K562 (cell line): ENCODE data around the gene WBP2NL. TPM values are rescaled to one million over a fixed set of nuclear protein-coding genes. Genes with fewer than 3 reads are reported as not detected.

ENCODE experiments used
- ATAC-seq: fragments of 200-7000 bp; cut with Tn5 transposase; 3 replicates; pipeline ENCODE4 v1.9.1; 2020; ENCODE audit warnings: moderate library complexity
- BruUV-seq: library from RNA; stranded (reverse); fragments of 400-500 nt; replicated peaks from 2 replicates; lab custom pipeline; 2021; lab: Mats Ljungman, UMichigan
- CTCF ChIA-PET: fragments of 300-600 bp; formaldehyde crosslinking; extraction: SDS; loops from one replicate; lab custom pipeline; 2021; ENCODE audit warnings: low intra/inter-chr PET ratio; lab: Yijun Ruan, JAX
- POLR2A ChIA-PET: fragments of 300-600, 350-650 bp; sonication (Branson Sonifier 250); formaldehyde crosslinking; extraction: SDS; loops from one replicate; lab custom pipeline; 2021; ENCODE audit warnings: antibody characterized with exemption, inconsistent platforms; lab: Yijun Ruan, JAX
- DNase-seq, 4 experiments: peaks; one replicate each; pipeline versions ENCODE4 v3.0.0 to v3.0.0-alpha.2; 2011 to 2018; ENCODE audit warnings: low spot score in 3 of 4, mixed read lengths in 3 of 4; ENCODE audit errors: extremely low read depth in 1 of 4
- FAIRE-seq: peaks from 2 replicates; lab custom pipeline; 2011; peaks lifted over from hg19 to GRCh38; lab: Jason Lieb, UNC
- H2AFZ ChIP-seq: 2 replicates; pipeline ENCODE4 v1.6.0; 2011; ENCODE audit warnings: low read depth, low read length, control low read depth, inconsistent platforms
- H3K27ac ChIP-seq: fragments of 200-600 bp; 3 replicates; pipeline ENCODE4 v1.8.0; 2011; ENCODE audit warnings: low read depth, mild to moderate bottlenecking, control low read depth, inconsistent platforms, low read length, moderate library complexity, mixed read lengths; ENCODE audit errors: extremely low read depth
- H3K27me3 ChIP-seq, 2 experiments: fragments of 300-600 bp in 1 of 2; 2 replicates in 1 of 2; 3 replicates in 1 of 2; pipeline versions ENCODE4 v1.6.0 to v1.8.0; 2011; ENCODE audit warnings: inconsistent platforms in 2 of 2, low read length in 2 of 2, mild to moderate bottlenecking in 1 of 2, mixed read lengths in 1 of 2, moderate library complexity in 1 of 2; ENCODE audit not compliant: control insufficient read depth in 2 of 2, insufficient read depth in 2 of 2
- H3K36me3 ChIP-seq: fragments of 300-600 bp; 3 replicates; pipeline ENCODE4 v1.8.0; 2011; ENCODE audit warnings: mild to moderate bottlenecking, low read length, inconsistent platforms; ENCODE audit not compliant: control insufficient read depth, insufficient read depth
- H3K4me1 ChIP-seq, 2 experiments: fragments of 200-600 bp in 1 of 2; replicated peaks in 1 of 2; 2 replicates in 1 of 2; 3 replicates in 1 of 2; pipeline versions ENCODE4 v1.5.1 to v1.8.0; 2011; ENCODE audit warnings: inconsistent platforms in 2 of 2, low read length in 2 of 2, mild to moderate bottlenecking in 1 of 2, mixed read lengths in 1 of 2, moderate library complexity in 1 of 2; ENCODE audit not compliant: control insufficient read depth in 2 of 2, insufficient read depth in 2 of 2
- H3K4me2 ChIP-seq: 2 replicates; pipeline ENCODE4 v1.6.1; 2011; ENCODE audit warnings: low read length, control low read depth, inconsistent platforms, mixed read lengths; ENCODE audit not compliant: insufficient read depth
- H3K4me3 ChIP-seq: fragments of 200-600 bp; sonication (generic), shearing (Covaris generic); 2 replicates; pipeline ENCODE4 v1.5.1; 2016; ENCODE audit warnings: control low read depth, inconsistent platforms
- H3K79me2 ChIP-seq: fragments of 200-600 bp; 3 replicates; pipeline ENCODE4 v1.8.0; 2011; ENCODE audit warnings: low read length, inconsistent platforms; ENCODE audit not compliant: control insufficient read depth, insufficient read depth
- H3K9ac ChIP-seq, 2 experiments: 2 replicates each; pipeline versions ENCODE4 v1.6.0 to v1.6.1; 2011; ENCODE audit warnings: low read depth in 2 of 2, low read length in 2 of 2, control low read depth in 1 of 2, inconsistent platforms in 1 of 2, mild to moderate bottlenecking in 1 of 2, mixed read lengths in 1 of 2; ENCODE audit not compliant: insufficient read depth in 1 of 2
- H3K9me1 ChIP-seq: one replicate; pipeline ENCODE4 v1.6.0; 2011; ENCODE audit warnings: inconsistent platforms, mild to moderate bottlenecking, low read length, moderate library complexity; ENCODE audit not compliant: control insufficient read depth, insufficient read depth
- H3K9me3 ChIP-seq: replicated peaks from 2 replicates; pipeline ENCODE4 v1.5.1; 2011; ENCODE audit warnings: low read depth, low read length, inconsistent platforms; ENCODE audit not compliant: control insufficient read depth, insufficient read depth
- H4K20me1 ChIP-seq: replicated peaks from 2 replicates; pipeline ENCODE4 v1.6.1; 2011; ENCODE audit warnings: low read length, inconsistent platforms, mixed read lengths; ENCODE audit not compliant: control insufficient read depth, insufficient read depth
- BCOR ChIP-seq: fragments of 450-650 bp; IDR thresholded peaks from 2 replicates; pipeline ENCODE4 v1.6.1; 2016
- CHD2 ChIP-seq: IDR thresholded peaks from 2 replicates; pipeline ENCODE4 v1.6.1; 2011; ENCODE audit warnings: low read depth, low read length
- FOXA3 ChIP-seq, 2 experiments: fragments of 450-650 bp in 1 of 2; sonication (generic) in 1 of 2; formaldehyde crosslinking; IDR thresholded peaks in 1 of 2; conservative IDR thresholded peaks in 1 of 2; 2 replicates each; pipeline versions ENCODE4 v1.4.0 to v1.8.0; 2020 to 2022; ENCODE audit warnings: mild to moderate bottlenecking in 2 of 2, missing genetic modification reagents in 1 of 2
- KLF6 ChIP-seq: fragments of 250-450 bp; sonication (Bioruptor Pico); IDR thresholded peaks from 2 replicates; pipeline ENCODE4 v1.4.0; 2020; ENCODE audit warnings: mild to moderate bottlenecking, moderate library complexity, borderline replicate concordance
- MCM5 ChIP-seq: fragments of 450-650 bp; IDR thresholded peaks from 2 replicates; pipeline ENCODE4 v1.6.1; 2016; ENCODE audit warnings: low read depth
- PCBP2 ChIP-seq: fragments of 200-400 bp; formaldehyde crosslinking; IDR thresholded peaks from 2 replicates; pipeline ENCODE4 v1.6.1; 2018; ENCODE audit warnings: low read length, low read depth, mild to moderate bottlenecking, moderate library complexity; ENCODE audit not compliant: poor library complexity, severe bottlenecking
- RFX1 ChIP-seq: fragments of 450-650 bp; IDR thresholded peaks from 2 replicates; pipeline ENCODE4 v1.6.1; 2016; ENCODE audit warnings: mild to moderate bottlenecking, moderate library complexity
- SIRT6 ChIP-seq: IDR thresholded peaks from one replicate; pipeline ENCODE4 v1.6.1; 2012; ENCODE audit warnings: low read depth, mild to moderate bottlenecking, control low read depth, inconsistent platforms, low read length, moderate library complexity
- SMARCB1 ChIP-seq: IDR thresholded peaks from 2 replicates; pipeline ENCODE4 v1.6.1; 2011; ENCODE audit warnings: improper control_type of control experiment, low read depth; ENCODE audit not compliant: insufficient read length
- SPI1 ChIP-seq: IDR thresholded peaks from 2 replicates; pipeline ENCODE4 v1.6.1; 2011; ENCODE audit warnings: low read depth, low read length, control low read depth, borderline replicate concordance
- TARDBP ChIP-seq: fragments of 450-650 bp; IDR thresholded peaks from 2 replicates; pipeline ENCODE4 v1.6.1; 2016
- ZFP30 ChIP-seq: fragments of 250-450 bp; sonication (Bioruptor Pico); IDR thresholded peaks from 2 replicates; pipeline ENCODE4 v1.8.0; 2022; ENCODE audit warnings: moderate library complexity, mild to moderate bottlenecking, inconsistent platforms, borderline replicate concordance
- WGBS: fragments of 100-300 bp; shearing (Covaris generic); methylation state at CpG from one replicate; pipeline ENCODE4 v1.1.6; 2016; ENCODE audit warnings: low coverage, mixed read lengths; ENCODE audit not compliant: insufficient coverage; ENCODE audit errors: missing lambda C conversion rate; 5-methylcytosine and 5-hydroxymethylcytosine counted together
- in situ Hi-C: fragments of 300-500 bp; cut with MboI; formaldehyde crosslinking; loops from 4 replicates; pipeline ENCODE4 v1.15.0; 2018; ENCODE audit warnings: inconsistent platforms, mixed read lengths
- intact Hi-C: fragments of 100-400 bp; cut with micrococcal nuclease; formaldehyde crosslinking; loops from 2 replicates; pipeline ENCODE4 v1.14.2; 2022
- polyA plus RNA-seq, 8 experiments: library from polyadenylated mRNA; depleted of rRNA in 4 of 8; stranded (reverse) in 5 of 8; unstranded in 3 of 8; fragments of >200 nt; fragmentation: Nextera tagmentation in 2 of 8; fragmentation: Illumina TruSeq in 1 of 8; extraction: Ambion mirVana in 2 of 8; extraction: Trizol in 1 of 8; gene quantifications; 2 replicates each; pipeline versions ENCODE4 v1.2.1 to v1.2.3, GENCODE V29; 2011 to 2014; ENCODE audit warnings: inconsistent platforms in 1 of 8, missing spikeins in 1 of 8
- total RNA-seq, 7 experiments: library from RNA; depleted of rRNA in 6 of 7; stranded (reverse); fragments of >200 nt in 6 of 7; fragmentation: Illumina TruSeq in 2 of 7; extraction: Trizol in 2 of 7; gene quantifications; 2 replicates each; pipeline versions ENCODE4 v1.2.1 to v1.2.3, GENCODE V29; 2011 to 2021; ENCODE audit warnings: low replicate concordance in 1 of 7
- TF ChIP-seq, protein P1 (sequence below): fragments of 450-650 bp; formaldehyde crosslinking; IDR thresholded peaks from 2 replicates; pipeline ENCODE4 v1.4.0; 2022; ENCODE audit warnings: mild to moderate bottlenecking, moderate library complexity

Gene WBP2NL
- total and polyA plus RNA-seq, 9 of the 15 experiments (the other 6 are each of a cell fraction or from before 2014, with no cell fraction given) = not detected

DNA sequence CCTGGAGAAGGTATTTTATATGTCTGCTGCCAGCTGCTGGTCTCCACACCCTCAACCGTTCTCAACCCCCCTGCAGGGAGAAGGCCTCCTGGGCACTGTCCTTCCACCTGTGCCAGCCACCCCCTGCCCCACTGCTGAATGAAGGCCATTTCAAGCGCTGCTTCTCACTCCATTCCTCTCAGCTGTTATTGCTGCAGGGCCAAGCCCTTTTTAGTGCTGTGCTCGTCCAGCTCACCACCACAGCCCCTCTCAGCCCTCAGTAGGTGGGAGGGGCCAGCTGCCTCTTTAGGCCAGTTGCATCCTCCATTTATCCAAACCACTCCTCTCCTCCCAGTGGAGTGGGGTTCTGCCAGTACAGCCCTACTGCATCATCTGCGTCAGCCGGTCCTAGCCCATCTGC, 1.8 kb upstream of the WBP2NL start (continued):
- TF ChIP-seq SIRT6 = no peak
- no peak for TF ChIP-seq SPI1
- TF ChIP-seq, protein P1, sequence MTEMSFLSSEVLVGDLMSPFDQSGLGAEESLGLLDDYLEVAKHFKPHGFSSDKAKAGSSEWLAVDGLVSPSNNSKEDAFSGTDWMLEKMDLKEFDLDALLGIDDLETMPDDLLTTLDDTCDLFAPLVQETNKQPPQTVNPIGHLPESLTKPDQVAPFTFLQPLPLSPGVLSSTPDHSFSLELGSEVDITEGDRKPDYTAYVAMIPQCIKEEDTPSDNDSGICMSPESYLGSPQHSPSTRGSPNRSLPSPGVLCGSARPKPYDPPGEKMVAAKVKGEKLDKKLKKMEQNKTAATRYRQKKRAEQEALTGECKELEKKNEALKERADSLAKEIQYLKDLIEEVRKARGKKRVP (CRISPR knock-in tag) = no peak

DNA sequence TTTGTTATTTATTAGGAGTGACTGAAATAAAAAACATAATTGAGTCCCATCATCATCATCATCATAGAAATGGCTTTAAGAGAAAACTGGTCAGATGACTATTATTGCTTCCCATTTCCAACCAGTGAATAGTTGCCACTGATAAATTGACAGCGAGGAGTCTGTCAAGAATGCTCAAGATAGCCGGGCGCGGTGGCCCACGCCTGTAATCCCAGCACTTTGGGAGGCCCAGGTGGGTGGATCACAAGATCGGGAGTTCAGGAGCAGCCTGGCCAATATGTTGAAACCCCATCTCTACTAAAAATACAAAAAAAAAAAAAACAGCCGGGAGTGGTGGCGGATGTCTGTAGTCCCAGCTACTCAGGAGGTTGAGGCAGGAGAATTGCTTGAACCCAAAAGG, 1.9 kb downstream of the WBP2NL start:
- no peaks in the 10 kb centered on the region for H3K9me3 ChIP-seq
- 0% methylated on average over 2 of the region's 8 CpGs for WGBS
- H3K4me2 ChIP-seq = no peak overlapping the region
- H4K20me1 ChIP-seq = no peaks in the 10 kb centered on the region
- peaks cover 7 to 26% of the 10 kb centered on the region in 2 experiments; a peak in 3 of 5 replicates for H3K27me3 ChIP-seq
- no peak overlapping the region for H3K27ac ChIP-seq
- in situ Hi-C loops (no loop called here), intact Hi-C loops (no loop called here)
- TF ChIP-seq ZFP30 = no peak
- TF ChIP-seq CHD2 = no peak
- TF ChIP-seq RFX1 = no peak
- no peak for TF ChIP-seq BCOR
- no peak for TF ChIP-seq PCBP2
- TF ChIP-seq KLF6 (CRISPR knock-in tag) = no peak
- no peak for TF ChIP-seq MCM5
- TF ChIP-seq SMARCB1 = no peak
- no peak for TF ChIP-seq FOXA3 (CRISPR knock-in tag; conservative IDR thresholded peaks at IDR 0.05 in 1 of 2, IDR thresholded peaks at IDR 0.05 in 1 of 2)
- no peak for TF ChIP-seq TARDBP
- no peak for FAIRE-seq
- ChIA-PET CTCF (no interaction called here), POLR2A (interaction anchor here (1.1 kb wide), 1 partner anchor 17 kb away, joined by 3 read pairs; no protein-coding TSS in a partner anchor)
- H2AFZ ChIP-seq = no peak overlapping the region
- DNase-seq = no peak
- H3K36me3 ChIP-seq = no peaks in the 10 kb centered on the region
- H3K9ac ChIP-seq = no peak overlapping the region
- no peaks in the 10 kb centered on the region for H3K79me2 ChIP-seq
- no TSS peak for BruUV-seq
- no peaks in the 10 kb centered on the region for H3K9me1 ChIP-seq
- H3K4me1 ChIP-seq = peaks cover 0 to 6% of the 10 kb centered on the region in 2 experiments; a peak in 2 of 5 replicates
- ATAC-seq = no peak
- no peak overlapping the region for H3K4me3 ChIP-seq
